Endothelial cell of umbilical vein (primary cell): Measurements from ENCODE around the gene CACNB4. TPM values are rescaled to one million over a fixed set of nuclear protein-coding genes. Genes with fewer than 3 reads are reported as not detected.

Experiments
- BruUV-seq: library from RNA; stranded (reverse); fragments of 400-500 nt; replicated peaks from 2 replicates; lab custom pipeline; 2021; lab: Mats Ljungman, UMichigan
- CTCF ChIA-PET: fragments of 300-600, 350-600 bp; sonication (Branson Sonifier 250); formaldehyde crosslinking; loops from one replicate; lab custom pipeline; 2021; ENCODE audit warnings: antibody characterized with exemption, inconsistent platforms; lab: Charles Lee
- POLR2A ChIA-PET: fragments of 300-600, 350-600 bp; sonication (Branson Sonifier 250); formaldehyde crosslinking; loops from one replicate; lab custom pipeline; 2021; ENCODE audit warnings: antibody characterized with exemption, inconsistent platforms; lab: Charles Lee
- DNase-seq: peaks from one replicate; pipeline ENCODE4 v3.0.0-alpha.2; 2011; ENCODE audit warnings: low read depth, low spot score
- FAIRE-seq: peaks from 2 replicates; lab custom pipeline; 2011; peaks lifted over from hg19 to GRCh38; lab: Jason Lieb, UNC
- H2AFZ ChIP-seq: 2 replicates; pipeline ENCODE4 v1.6.0; 2012; ENCODE audit warnings: low read depth, low read length, control low read depth, inconsistent platforms
- H3K27ac ChIP-seq: 2 replicates; pipeline ENCODE4 v1.5.1; 2011; ENCODE audit warnings: low read depth, mild to moderate bottlenecking, control low read depth, low read length, moderate library complexity; ENCODE audit not compliant: insufficient read depth
- H3K27me3 ChIP-seq, 2 experiments: 2 replicates each; pipeline versions ENCODE4 v1.6.0 to v1.6.1; 2011; ENCODE audit warnings: low read length in 2 of 2, mixed read lengths in 1 of 2; ENCODE audit not compliant: control insufficient read depth in 2 of 2, insufficient read depth in 2 of 2
- H3K36me3 ChIP-seq, 2 experiments: 2 replicates in 1 of 2; 3 replicates in 1 of 2; pipeline ENCODE4 v1.5.1; 2011; ENCODE audit warnings: low read length in 2 of 2, mild to moderate bottlenecking in 1 of 2, moderate library complexity in 1 of 2; ENCODE audit not compliant: control insufficient read depth in 2 of 2, insufficient read depth in 2 of 2; ENCODE audit errors: extremely low read depth in 1 of 2
- H3K4me1 ChIP-seq: 3 replicates; pipeline ENCODE4 v1.5.1; 2011; ENCODE audit warnings: mild to moderate bottlenecking, low read length; ENCODE audit not compliant: control insufficient read depth, insufficient read depth; ENCODE audit errors: extremely low read depth
- H3K4me2 ChIP-seq: 2 replicates; pipeline ENCODE4 v1.6.1; 2011; ENCODE audit warnings: low read length, control low read depth, mixed read lengths; ENCODE audit not compliant: insufficient read depth
- H3K4me3 ChIP-seq, 3 experiments: fragments of 200-600 bp in 1 of 3; sonication (generic), shearing (Covaris generic) in 1 of 3; replicated peaks in 1 of 3; 2 replicates each; pipeline ENCODE4 v1.5.1; 2011 to 2016; ENCODE audit warnings: control low read depth in 3 of 3, low read length in 3 of 3, mild to moderate bottlenecking in 2 of 3, inconsistent platforms in 1 of 3, low read depth in 1 of 3, moderate library complexity in 1 of 3; ENCODE audit not compliant: insufficient read depth in 1 of 3
- H3K79me2 ChIP-seq: 2 replicates; pipeline ENCODE4 v1.6.0; 2012; ENCODE audit warnings: low read length, inconsistent platforms; ENCODE audit not compliant: control insufficient read depth, insufficient read depth
- H3K9ac ChIP-seq: replicated peaks from 2 replicates; pipeline ENCODE3; 2011; ENCODE audit warnings: low read length, control low read depth; ENCODE audit not compliant: insufficient read depth; ENCODE audit errors: extremely low read depth
- H3K9me1 ChIP-seq: replicated peaks from 3 replicates; pipeline ENCODE4 v1.6.0; 2011; ENCODE audit warnings: mild to moderate bottlenecking, low read length; ENCODE audit not compliant: control insufficient read depth, insufficient read depth; ENCODE audit errors: extremely low read depth
- H3K9me3 ChIP-seq: replicated peaks from 2 replicates; pipeline ENCODE4 v1.5.1; 2012; ENCODE audit warnings: low read length, inconsistent platforms; ENCODE audit not compliant: control insufficient read depth, insufficient read depth
- H4K20me1 ChIP-seq: replicated peaks from 2 replicates; pipeline ENCODE3; 2011; ENCODE audit warnings: mild to moderate bottlenecking, low read length; ENCODE audit not compliant: control insufficient read depth, insufficient read depth; ENCODE audit errors: extremely low read depth
- CTCF ChIP-seq, 2 donors: IDR thresholded peaks; 1 replicate in 1 of 2; 2 replicates in 1 of 2; pipeline ENCODE4 v1.5.1; 2011; ENCODE audit warnings: low read length in 2 of 2, mild to moderate bottlenecking in 2 of 2, moderate library complexity in 2 of 2, control low read depth in 1 of 2, inconsistent platforms in 1 of 2, low read depth in 1 of 2; ENCODE audit not compliant: insufficient read depth in 1 of 2; ENCODE audit errors: extremely low read depth in 1 of 2
- EZH2 ChIP-seq: IDR thresholded peaks from 2 replicates; pipeline ENCODE4 v1.6.1; 2012; ENCODE audit warnings: borderline replicate concordance, low read depth, mild to moderate bottlenecking, moderate library complexity, low read length, inconsistent platforms; ENCODE audit not compliant: severe bottlenecking
- FOS ChIP-seq: IDR thresholded peaks from 2 replicates; pipeline ENCODE4 v1.6.1; 2011; ENCODE audit warnings: mild to moderate bottlenecking, low read length, moderate library complexity, borderline replicate concordance; ENCODE audit not compliant: insufficient read depth
- GATA2 ChIP-seq: IDR thresholded peaks from 2 replicates; pipeline ENCODE4 v1.7.0; 2011; ENCODE audit warnings: low read depth, mild to moderate bottlenecking, moderate library complexity, mixed read lengths, low read length; ENCODE audit not compliant: insufficient read length, insufficient read depth
- JUN ChIP-seq: IDR thresholded peaks from 2 replicates; pipeline ENCODE4 v1.6.1; 2011; ENCODE audit warnings: borderline replicate concordance, low read depth; ENCODE audit not compliant: insufficient read length, insufficient read depth
- MAX ChIP-seq: IDR thresholded peaks from 2 replicates; pipeline ENCODE4 v1.6.1; 2011; ENCODE audit not compliant: insufficient read depth, insufficient read length
- MYC ChIP-seq: IDR thresholded peaks from one replicate; pipeline ENCODE4 v1.6.1; 2011; ENCODE audit warnings: mild to moderate bottlenecking, low read depth, low read length
- POLR2A ChIP-seq: IDR thresholded peaks from 2 replicates; pipeline ENCODE4 v1.6.1; 2012; ENCODE audit warnings: low read depth, mild to moderate bottlenecking, control low read depth, low read length
- POLR2AphosphoS5 ChIP-seq: IDR thresholded peaks from 2 replicates; pipeline ENCODE4 v1.6.1; 2012; ENCODE audit warnings: low read depth, mild to moderate bottlenecking, control low read depth, low read length, moderate library complexity; ENCODE audit not compliant: insufficient read depth
- dilution Hi-C: fragments of 300-500 bp; cut with MboI; formaldehyde crosslinking; loops from one replicate; pipeline ENCODE4 v1.15.0; 2019; ENCODE audit warnings: low sequenced_read_pairs; ENCODE audit not compliant: extremely low pct_ligation_motif_present
- intact Hi-C: fragments of 100-400 bp; cut with micrococcal nuclease; formaldehyde crosslinking; loops from one replicate; pipeline ENCODE4 v1.10.0; 2022
- polyA plus RNA-seq, 4 experiments: library from polyadenylated mRNA; depleted of rRNA in 3 of 4; stranded (reverse) in 3 of 4; unstranded in 1 of 4; fragments of >200 nt; gene quantifications; 2 replicates each; pipeline versions ENCODE4 v1.2.1 to v1.2.3, GENCODE V29; 2011 to 2012; ENCODE audit warnings: missing spikeins in 1 of 4
- total RNA-seq: library from RNA; stranded (reverse); gene quantifications from 2 replicates; pipeline ENCODE4 v1.2.3, GENCODE V29; 2021

The CACNB4 gene
- total and polyA plus RNA-seq, 2 donors (not counting 3 experiments of a cell fraction or from before 2014, with no cell fraction given): 0.23 to 0.58 TPM

GRCh38 chr2:151823651-151824050 is 275.2 kb downstream of the CACNB4 start:
- no peak for TF ChIP-seq MYC
- TF ChIP-seq POLR2A: no peak
- TF ChIP-seq FOS: no peak
- TF ChIP-seq JUN: no peak
- no peak for TF ChIP-seq GATA2
- TF ChIP-seq EZH2: no peak
- no peak for TF ChIP-seq CTCF (IDR thresholded peaks at IDR 0.05; ENCODE audit: extremely low read depth in 1 of 2, insufficient read depth in 1 of 2, low read depth in 1 of 2, low read length in 2 of 2)
- no peak for TF ChIP-seq POLR2AphosphoS5
- no peak for TF ChIP-seq MAX
- no peak overlapping the region for H3K9ac ChIP-seq
- FAIRE-seq (no peak), DNase-seq (peak; percentile 38)
- H3K27me3 ChIP-seq: no peaks in the 10 kb centered on the region
- intact Hi-C loops: no loop called here
- H3K9me3 ChIP-seq: no peaks in the 10 kb centered on the region
- H3K9me1 ChIP-seq: no peaks in the 10 kb centered on the region
- no peak overlapping the region for H2AFZ ChIP-seq
- dilution Hi-C loops: no loop called here
- peaks cover 91% of the 10 kb centered on the region for H3K79me2 ChIP-seq
- peaks cover 11% of the 10 kb centered on the region for H4K20me1 ChIP-seq
- peaks cover 30% of the 10 kb centered on the region for H3K4me1 ChIP-seq
- ChIA-PET POLR2A (no interaction called here), CTCF (interaction anchor here (4.5 kb wide), 1 partner anchor 17 kb away, joined by 27 read pairs; no protein-coding TSS in a partner anchor)
- no peaks in the 10 kb centered on the region for H3K36me3 ChIP-seq
- no peak overlapping the region for H3K4me2 ChIP-seq
- no TSS peak for BruUV-seq
- H3K4me3 ChIP-seq: no peak overlapping the region
- no peak overlapping the region for H3K27ac ChIP-seq
